Caco-2 (cell line): ENCODE data around the gene MOCS1. TPM values are rescaled to one million over a fixed set of nuclear protein-coding genes. Genes with fewer than 3 reads are reported as not detected.

ENCODE experiments used
- BruUV-seq: library from RNA; stranded (reverse); fragments of 400-500 nt; replicated peaks from 2 replicates; lab custom pipeline; 2021; lab: Mats Ljungman, UMichigan
- CTCF ChIA-PET: fragments of 300-600 bp; sonication (Branson Sonifier 250); formaldehyde crosslinking; loops from one replicate; lab custom pipeline; 2022; ENCODE audit warnings: antibody characterized with exemption; lab: Charles Lee
- POLR2A ChIA-PET: fragments of 300-600 bp; sonication (Branson Sonifier 250); formaldehyde crosslinking; loops from one replicate; lab custom pipeline; 2022; ENCODE audit warnings: antibody characterized with exemption; lab: Charles Lee
- DNase-seq, 2 experiments: peaks; one replicate each; pipeline versions ENCODE4 v3.0.0 to v3.0.0-alpha.2; 2020 to 2022
- H3K27me3 ChIP-seq: replicated peaks from 2 replicates; pipeline ENCODE4 v1.6.0; 2011; ENCODE audit warnings: low read length; ENCODE audit not compliant: control insufficient read depth, insufficient read depth
- H3K36me3 ChIP-seq: 2 replicates; pipeline ENCODE4 v1.5.1; 2011; ENCODE audit warnings: low read length; ENCODE audit not compliant: control insufficient read depth, insufficient read depth
- H3K4me1 ChIP-seq: fragments of 250-450 bp; sonication (Bioruptor Pico); 2 replicates; pipeline ENCODE4 v1.5.1; 2020; ENCODE audit warnings: mild to moderate bottlenecking
- H3K4me3 ChIP-seq: 2 replicates; pipeline ENCODE4 v1.5.1; 2011; ENCODE audit warnings: low read depth, mild to moderate bottlenecking, control low read depth, low read length
- H3K9me3 ChIP-seq: fragments of 250-450 bp; sonication (Bioruptor Pico); 2 replicates; pipeline ENCODE4 v1.5.1; 2020; ENCODE audit warnings: mild to moderate bottlenecking, moderate library complexity
- H3K27ac Mint-ChIP-seq: one replicate; pipeline ENCODE4 v1.8.0; 2022; ENCODE audit warnings: mixed read lengths; ENCODE audit not compliant: unreplicated experiment
- H3K27me3 Mint-ChIP-seq: one replicate; pipeline ENCODE4 v1.8.0; 2022; ENCODE audit warnings: mixed read lengths; ENCODE audit not compliant: insufficient read depth, unreplicated experiment
- H3K36me3 Mint-ChIP-seq: one replicate; pipeline ENCODE4 v1.8.0; 2022; ENCODE audit warnings: mild to moderate bottlenecking, mixed read lengths; ENCODE audit not compliant: insufficient read depth, unreplicated experiment
- H3K4me1 Mint-ChIP-seq: one replicate; pipeline ENCODE4 v1.8.0; 2022; ENCODE audit warnings: low read depth, mixed read lengths; ENCODE audit not compliant: unreplicated experiment
- H3K4me3 Mint-ChIP-seq: one replicate; pipeline ENCODE4 v1.8.0; 2022; ENCODE audit warnings: mild to moderate bottlenecking, moderate library complexity, mixed read lengths; ENCODE audit not compliant: unreplicated experiment
- H3K9me3 Mint-ChIP-seq: one replicate; pipeline ENCODE4 v1.8.0; 2022; ENCODE audit warnings: mixed read lengths; ENCODE audit not compliant: unreplicated experiment
- intact Hi-C: fragments of 100-400 bp; cut with micrococcal nuclease; formaldehyde crosslinking; loops from one replicate; pipeline ENCODE4 v1.10.0; 2022; ENCODE audit not compliant: unreplicated experiment
- total RNA-seq: library from RNA; stranded (reverse); gene quantifications from 2 replicates; pipeline ENCODE4 v1.2.3, GENCODE V29; 2022
- TF ChIP-seq, protein P1 (sequence below), 2 experiments: fragments of 200-600 bp in 1 of 2; IDR thresholded peaks; 1 replicate in 1 of 2; 2 replicates in 1 of 2; pipeline versions ENCODE4 v1.5.1 to v1.8.0; 2011 to 2022; ENCODE audit warnings: antibody characterized with exemption in 1 of 2, control low read depth in 1 of 2, inconsistent platforms in 1 of 2, low read depth in 1 of 2, low read length in 1 of 2, mild to moderate bottlenecking in 1 of 2, moderate library complexity in 1 of 2; ENCODE audit not compliant: insufficient read depth in 1 of 2, severe bottlenecking in 1 of 2, unreplicated experiment in 1 of 2

MOCS1 gene
- total RNA-seq, 1 experiment from 2014 or later = 44.7 TPM

DNA sequence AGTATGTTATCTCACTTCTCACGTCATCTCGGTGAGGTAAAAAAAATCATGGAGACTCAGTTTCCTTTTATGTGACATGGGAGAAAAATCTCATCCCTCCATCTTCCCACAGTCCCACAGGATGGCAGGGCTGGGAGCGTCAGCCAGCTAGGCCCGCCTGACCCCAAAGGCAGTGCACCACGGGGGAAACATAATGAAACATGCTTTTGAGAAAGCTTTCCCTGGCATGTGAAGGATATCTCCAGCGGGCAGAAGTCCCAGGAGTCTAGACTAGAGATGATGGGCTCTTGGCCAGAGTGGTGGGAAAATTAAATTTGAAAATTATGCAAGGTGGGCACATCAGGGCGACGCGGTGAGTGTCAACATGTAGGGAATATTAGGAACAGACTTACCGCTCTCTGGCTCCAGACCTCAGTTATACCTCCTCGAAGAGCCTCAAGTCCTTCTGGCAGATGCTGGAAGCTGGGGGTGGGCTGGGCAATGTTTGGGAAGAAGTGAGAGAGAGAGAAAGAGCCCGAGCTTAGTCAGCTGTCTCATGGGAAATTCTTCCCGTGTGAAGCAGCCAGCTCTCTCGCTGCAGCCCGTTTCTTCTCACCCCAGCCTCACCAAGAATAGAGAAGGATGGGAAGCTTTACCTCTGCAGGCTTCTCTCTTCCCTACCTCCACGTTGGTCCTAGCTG is 52.3 kb downstream of the MOCS1 start:
- no peaks in the 10 kb centered on the region for H3K27me3 Mint-ChIP-seq
- BruUV-seq = no TSS peak
- ChIA-PET POLR2A (no interaction called here), CTCF (no interaction called here)
- TF ChIP-seq, protein P1, sequence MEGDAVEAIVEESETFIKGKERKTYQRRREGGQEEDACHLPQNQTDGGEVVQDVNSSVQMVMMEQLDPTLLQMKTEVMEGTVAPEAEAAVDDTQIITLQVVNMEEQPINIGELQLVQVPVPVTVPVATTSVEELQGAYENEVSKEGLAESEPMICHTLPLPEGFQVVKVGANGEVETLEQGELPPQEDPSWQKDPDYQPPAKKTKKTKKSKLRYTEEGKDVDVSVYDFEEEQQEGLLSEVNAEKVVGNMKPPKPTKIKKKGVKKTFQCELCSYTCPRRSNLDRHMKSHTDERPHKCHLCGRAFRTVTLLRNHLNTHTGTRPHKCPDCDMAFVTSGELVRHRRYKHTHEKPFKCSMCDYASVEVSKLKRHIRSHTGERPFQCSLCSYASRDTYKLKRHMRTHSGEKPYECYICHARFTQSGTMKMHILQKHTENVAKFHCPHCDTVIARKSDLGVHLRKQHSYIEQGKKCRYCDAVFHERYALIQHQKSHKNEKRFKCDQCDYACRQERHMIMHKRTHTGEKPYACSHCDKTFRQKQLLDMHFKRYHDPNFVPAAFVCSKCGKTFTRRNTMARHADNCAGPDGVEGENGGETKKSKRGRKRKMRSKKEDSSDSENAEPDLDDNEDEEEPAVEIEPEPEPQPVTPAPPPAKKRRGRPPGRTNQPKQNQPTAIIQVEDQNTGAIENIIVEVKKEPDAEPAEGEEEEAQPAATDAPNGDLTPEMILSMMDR (IDR thresholded peaks at IDR 0.05; ENCODE audit: insufficient read depth in 1 of 2, low read depth in 1 of 2, low read length in 1 of 2, severe bottlenecking in 1 of 2, unreplicated experiment in 1 of 2) = no peak
- H3K4me1 ChIP-seq = 0 out of 2 replicates have a peak, but pooled peaks cover under 1% of the 10 kb centered on the region
- H3K27ac Mint-ChIP-seq = no peak overlapping the region
- H3K4me3 Mint-ChIP-seq = no peak overlapping the region
- no peaks in the 10 kb centered on the region for H3K36me3 Mint-ChIP-seq
- no peaks in the 10 kb centered on the region for H3K36me3 ChIP-seq
- no peaks in the 10 kb centered on the region for H3K4me1 Mint-ChIP-seq
- intact Hi-C loops = no loop called here
- DNase-seq = no peak
- H3K4me3 ChIP-seq = no peak overlapping the region
- no peaks in the 10 kb centered on the region for H3K27me3 ChIP-seq
- no peaks in the 10 kb centered on the region for H3K9me3 Mint-ChIP-seq
- H3K9me3 ChIP-seq = no peaks in the 10 kb centered on the region

DNA sequence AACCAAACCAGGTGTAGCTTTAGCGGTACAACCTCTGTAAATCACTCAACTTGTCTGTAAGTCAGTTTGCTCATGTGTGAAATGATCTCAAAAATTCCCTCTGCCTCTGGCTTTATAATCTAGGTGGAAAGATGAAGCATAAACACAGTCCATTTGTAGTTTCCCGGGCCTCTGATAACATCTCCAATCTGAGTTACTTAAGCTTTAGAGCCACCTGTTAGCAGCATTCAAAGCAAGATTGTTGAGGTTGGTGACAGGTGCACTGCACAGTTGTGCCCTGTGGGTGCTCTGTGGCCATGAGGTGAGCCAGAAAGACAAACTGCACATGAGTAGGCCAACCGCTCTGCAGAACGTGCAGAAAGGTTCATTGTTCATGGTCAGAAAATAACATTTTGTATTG is 53.7 kb downstream of the MOCS1 start:
- no TSS peak for BruUV-seq
- POLR2A ChIA-PET = no interaction called here
- CTCF ChIA-PET = interaction anchor here (1.2 kb wide), 1 partner anchor 519 kb away, joined by 3 read pairs; no protein-coding TSS in a partner anchor
- no peaks in the 10 kb centered on the region for H3K36me3 ChIP-seq
- no peak for DNase-seq
- Mint-ChIP-seq H3K27me3 (no peaks in the 10 kb centered on the region), H3K9me3 (no peaks in the 10 kb centered on the region), H3K4me1 (no peaks in the 10 kb centered on the region), H3K27ac (no peak overlapping the region), H3K4me3 (no peak overlapping the region), H3K36me3 (no peaks in the 10 kb centered on the region)
- TF ChIP-seq, protein P1 (IDR thresholded peaks at IDR 0.05; ENCODE audit: insufficient read depth in 1 of 2, low read depth in 1 of 2, low read length in 1 of 2, severe bottlenecking in 1 of 2, unreplicated experiment in 1 of 2) = no peak
- intact Hi-C loops = no loop called here
- no peaks in the 10 kb centered on the region for H3K4me1 ChIP-seq
- no peak overlapping the region for H3K4me3 ChIP-seq
- H3K27me3 ChIP-seq = no peaks in the 10 kb centered on the region
- H3K9me3 ChIP-seq = no peaks in the 10 kb centered on the region

DNA sequence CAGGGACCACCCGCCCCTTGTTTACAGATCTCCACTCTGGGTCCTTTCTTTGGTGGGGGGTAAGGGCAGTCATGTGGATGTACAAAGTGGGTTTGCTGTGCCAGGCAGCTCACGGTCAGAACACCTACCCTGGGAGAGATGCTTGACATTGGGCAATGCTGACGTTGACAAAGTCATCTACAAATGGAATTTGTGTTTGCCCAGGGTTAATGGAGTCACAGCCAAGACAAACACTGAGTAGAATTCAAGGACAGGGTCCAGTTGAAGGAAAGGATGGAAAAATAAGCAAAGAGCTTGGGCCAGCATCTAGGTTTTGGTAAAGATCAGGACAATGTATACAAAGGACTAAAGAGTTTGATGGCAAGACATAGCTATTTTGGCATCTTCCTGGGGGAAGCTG is 54.7 kb downstream of the MOCS1 start:
- no TSS peak for BruUV-seq
- no peaks in the 10 kb centered on the region for H3K4me1 ChIP-seq
- Mint-ChIP-seq H3K27me3 (no peaks in the 10 kb centered on the region), H3K4me1 (no peaks in the 10 kb centered on the region), H3K36me3 (no peaks in the 10 kb centered on the region), H3K9me3 (no peaks in the 10 kb centered on the region), H3K4me3 (no peak overlapping the region), H3K27ac (no peak overlapping the region)
- no peaks in the 10 kb centered on the region for H3K36me3 ChIP-seq
- H3K4me3 ChIP-seq = no peak overlapping the region
- ChIA-PET CTCF (interaction anchor here (1.2 kb wide), 1 partner anchor 518 kb away, joined by 3 read pairs; no protein-coding TSS in a partner anchor), POLR2A (no interaction called here)
- H3K27me3 ChIP-seq = no peaks in the 10 kb centered on the region
- intact Hi-C loops = no loop called here
- TF ChIP-seq, protein P1 (IDR thresholded peaks at IDR 0.05; ENCODE audit: insufficient read depth in 1 of 2, low read depth in 1 of 2, low read length in 1 of 2, severe bottlenecking in 1 of 2, unreplicated experiment in 1 of 2) = no peak
- DNase-seq = no peak
- H3K9me3 ChIP-seq = no peaks in the 10 kb centered on the region
